Panc1 (cell line): Measurements from ENCODE around the gene LRRC23. TPM values are rescaled to one million over a fixed set of nuclear protein-coding genes. Genes with fewer than 3 reads are reported as not detected.

Experiments used
- ATAC-seq: fragments of 200-7000 bp; cut with Tn5 transposase; 2 replicates; pipeline ENCODE4 v1.9.1; 2020; ENCODE audit warnings: mild to moderate bottlenecking, moderate library complexity
- BruUV-seq: library from RNA; stranded (reverse); fragments of 400-500 nt; replicated peaks from 2 replicates; lab custom pipeline; 2021; lab: Mats Ljungman, UMichigan
- CTCF ChIA-PET: fragments of 300-600 bp; sonication (Branson Sonifier 250); formaldehyde crosslinking; loops from one replicate; lab custom pipeline; 2022; ENCODE audit warnings: antibody characterized with exemption; lab: Charles Lee
- POLR2A ChIA-PET: fragments of 300-600 bp; sonication (Branson Sonifier 250); formaldehyde crosslinking; loops from one replicate; lab custom pipeline; 2022; ENCODE audit warnings: antibody characterized with exemption; lab: Charles Lee
- DNase-seq: peaks from one replicate; pipeline ENCODE4 v3.0.0-alpha.2; 2010; ENCODE audit warnings: low read depth, low spot score
- H3K27ac ChIP-seq: 2 replicates; pipeline ENCODE4 v1.5.1; 2011; ENCODE audit warnings: mild to moderate bottlenecking, low read length, inconsistent platforms
- H3K27me3 ChIP-seq: fragments of 200-500 bp; sonication (Bioruptor generic); 2 replicates; pipeline ENCODE4 v1.6.0; 2014; ENCODE audit warnings: low read length, inconsistent platforms; ENCODE audit not compliant: control insufficient read depth, insufficient read depth
- H3K36me3 ChIP-seq: fragments of 200-500 bp; sonication (Bioruptor generic); 2 replicates; pipeline ENCODE4 v1.5.1; 2014; ENCODE audit warnings: inconsistent platforms, mild to moderate bottlenecking, low read length, moderate library complexity; ENCODE audit not compliant: control insufficient read depth, insufficient read depth
- H3K4me1 ChIP-seq: 2 replicates; pipeline ENCODE4 v1.5.1; 2011; ENCODE audit warnings: inconsistent platforms, mild to moderate bottlenecking, low read length, moderate library complexity; ENCODE audit not compliant: control insufficient read depth, insufficient read depth
- H3K4me3 ChIP-seq, 2 experiments: 2 replicates each; pipeline ENCODE4 v1.5.1; 2011 to 2012; ENCODE audit warnings: low read depth in 2 of 2, low read length in 2 of 2, mild to moderate bottlenecking in 2 of 2, inconsistent platforms in 1 of 2, moderate library complexity in 1 of 2
- H3K9me3 ChIP-seq: fragments of 200-500 bp; sonication (Bioruptor generic); 2 replicates; pipeline ENCODE4 v1.5.1; 2014; ENCODE audit warnings: low read depth, mild to moderate bottlenecking, inconsistent platforms, low read length, moderate library complexity; ENCODE audit not compliant: control insufficient read depth, insufficient read depth
- SIN3A ChIP-seq: IDR thresholded peaks from 2 replicates; pipeline ENCODE4 v1.6.1; 2012; ENCODE audit warnings: low read depth, mild to moderate bottlenecking, low read length, moderate library complexity, borderline replicate concordance; ENCODE audit not compliant: insufficient read depth
- in situ Hi-C: cut with HindIII; loops from 2 replicates; pipeline ENCODE4 v1.10.0; 2016; ENCODE audit warnings: low sequenced_read_pairs, low pct_unique_long_range_greater_than_20kb
- intact Hi-C: fragments of 100-400 bp; cut with micrococcal nuclease; formaldehyde crosslinking; loops from one replicate; pipeline ENCODE4 v1.10.0; 2022; ENCODE audit not compliant: unreplicated experiment
- total RNA-seq: library from RNA; stranded (reverse); gene quantifications from one replicate; pipeline ENCODE4 v1.2.1, GENCODE V29; 2021; ENCODE audit not compliant: unreplicated experiment
- TF ChIP-seq, protein P1 (sequence below): fragments of 450-650 bp; IDR thresholded peaks from 2 replicates; pipeline ENCODE4 v1.5.1; 2017; ENCODE audit warnings: mild to moderate bottlenecking
- TF ChIP-seq, protein P2 (sequence below), 2 experiments: IDR thresholded peaks; 2 replicates each; pipeline ENCODE4 v1.6.1; 2011 to 2012; ENCODE audit warnings: low read depth in 2 of 2, control low read depth in 1 of 2, low read length in 1 of 2, mild to moderate bottlenecking in 1 of 2, moderate library complexity in 1 of 2; ENCODE audit not compliant: insufficient read depth in 1 of 2

LRRC23 gene
- total RNA-seq, 1 experiment from 2014 or later, result 6.5 TPM

- H3K27me3 ChIP-seq, result no peaks in the 10 kb centered on the region
- H3K36me3 ChIP-seq, result no peaks in the 10 kb centered on the region; the same call in 1 of the 2 replicates
- H3K27ac ChIP-seq, result peak overlapping the region; percentile 95
- no peaks in the 10 kb centered on the region for H3K9me3 ChIP-seq
- H3K4me1 ChIP-seq, result peaks cover 41% of the 10 kb centered on the region
- CTCF ChIA-PET, result interaction anchor here (0.6 to 0.7 kb wide), 3 partner anchors 16 to 54 kb away, joined by 3 to 6 read pairs (median 4); no protein-coding TSS in a partner anchor
- BruUV-seq, result no TSS peak
- intact Hi-C loops, result loop anchor here (10.0 kb wide), 1 partner anchor 170 kb away; no protein-coding TSS in a partner anchor
- peak; percentile 75 for DNase-seq
- peak; percentile 55 for ATAC-seq
- POLR2A ChIA-PET, result interaction anchor here (0.6 to 1.7 kb wide), 4 partner anchors 10 to 168 kb away, joined by 4 to 9 read pairs (median 8); no protein-coding TSS in a partner anchor
- no peak for TF ChIP-seq SIN3A
- TF ChIP-seq, protein P1, sequence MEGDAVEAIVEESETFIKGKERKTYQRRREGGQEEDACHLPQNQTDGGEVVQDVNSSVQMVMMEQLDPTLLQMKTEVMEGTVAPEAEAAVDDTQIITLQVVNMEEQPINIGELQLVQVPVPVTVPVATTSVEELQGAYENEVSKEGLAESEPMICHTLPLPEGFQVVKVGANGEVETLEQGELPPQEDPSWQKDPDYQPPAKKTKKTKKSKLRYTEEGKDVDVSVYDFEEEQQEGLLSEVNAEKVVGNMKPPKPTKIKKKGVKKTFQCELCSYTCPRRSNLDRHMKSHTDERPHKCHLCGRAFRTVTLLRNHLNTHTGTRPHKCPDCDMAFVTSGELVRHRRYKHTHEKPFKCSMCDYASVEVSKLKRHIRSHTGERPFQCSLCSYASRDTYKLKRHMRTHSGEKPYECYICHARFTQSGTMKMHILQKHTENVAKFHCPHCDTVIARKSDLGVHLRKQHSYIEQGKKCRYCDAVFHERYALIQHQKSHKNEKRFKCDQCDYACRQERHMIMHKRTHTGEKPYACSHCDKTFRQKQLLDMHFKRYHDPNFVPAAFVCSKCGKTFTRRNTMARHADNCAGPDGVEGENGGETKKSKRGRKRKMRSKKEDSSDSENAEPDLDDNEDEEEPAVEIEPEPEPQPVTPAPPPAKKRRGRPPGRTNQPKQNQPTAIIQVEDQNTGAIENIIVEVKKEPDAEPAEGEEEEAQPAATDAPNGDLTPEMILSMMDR, result peak; percentile 87
- H3K4me3 ChIP-seq, result peak overlapping the region; percentile 64 to 72
- in situ Hi-C loops, result no loop called here
Observed at GRCh38 chr12:6944381-6945186, 40.0 kb downstream of the LRRC23 start.

- intact Hi-C loops, result loop anchor here (10.0 kb wide), 1 partner anchor 169 kb away; no protein-coding TSS in a partner anchor
- ATAC-seq (no peak), DNase-seq (no peak)
- Histone ChIP-seq H3K36me3 (no peaks in the 10 kb centered on the region; the same call in 1 of the 2 replicates), H3K27me3 (no peaks in the 10 kb centered on the region), H3K4me1 (peaks cover 38% of the 10 kb centered on the region), H3K9me3 (no peaks in the 10 kb centered on the region), H3K4me3 (peak overlapping the region; percentile 64 to 72), H3K27ac (peak overlapping the region; percentile 95)
- TF ChIP-seq, protein P2, sequence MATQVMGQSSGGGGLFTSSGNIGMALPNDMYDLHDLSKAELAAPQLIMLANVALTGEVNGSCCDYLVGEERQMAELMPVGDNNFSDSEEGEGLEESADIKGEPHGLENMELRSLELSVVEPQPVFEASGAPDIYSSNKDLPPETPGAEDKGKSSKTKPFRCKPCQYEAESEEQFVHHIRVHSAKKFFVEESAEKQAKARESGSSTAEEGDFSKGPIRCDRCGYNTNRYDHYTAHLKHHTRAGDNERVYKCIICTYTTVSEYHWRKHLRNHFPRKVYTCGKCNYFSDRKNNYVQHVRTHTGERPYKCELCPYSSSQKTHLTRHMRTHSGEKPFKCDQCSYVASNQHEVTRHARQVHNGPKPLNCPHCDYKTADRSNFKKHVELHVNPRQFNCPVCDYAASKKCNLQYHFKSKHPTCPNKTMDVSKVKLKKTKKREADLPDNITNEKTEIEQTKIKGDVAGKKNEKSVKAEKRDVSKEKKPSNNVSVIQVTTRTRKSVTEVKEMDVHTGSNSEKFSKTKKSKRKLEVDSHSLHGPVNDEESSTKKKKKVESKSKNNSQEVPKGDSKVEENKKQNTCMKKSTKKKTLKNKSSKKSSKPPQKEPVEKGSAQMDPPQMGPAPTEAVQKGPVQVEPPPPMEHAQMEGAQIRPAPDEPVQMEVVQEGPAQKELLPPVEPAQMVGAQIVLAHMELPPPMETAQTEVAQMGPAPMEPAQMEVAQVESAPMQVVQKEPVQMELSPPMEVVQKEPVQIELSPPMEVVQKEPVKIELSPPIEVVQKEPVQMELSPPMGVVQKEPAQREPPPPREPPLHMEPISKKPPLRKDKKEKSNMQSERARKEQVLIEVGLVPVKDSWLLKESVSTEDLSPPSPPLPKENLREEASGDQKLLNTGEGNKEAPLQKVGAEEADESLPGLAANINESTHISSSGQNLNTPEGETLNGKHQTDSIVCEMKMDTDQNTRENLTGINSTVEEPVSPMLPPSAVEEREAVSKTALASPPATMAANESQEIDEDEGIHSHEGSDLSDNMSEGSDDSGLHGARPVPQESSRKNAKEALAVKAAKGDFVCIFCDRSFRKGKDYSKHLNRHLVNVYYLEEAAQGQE (IDR thresholded peaks at IDR 0.05; ENCODE audit: insufficient read depth in 1 of 2, low read depth in 2 of 2, low read length in 1 of 2), result no peak
- POLR2A ChIA-PET, result no interaction called here
- CTCF ChIA-PET, result no interaction called here
- no TSS peak for BruUV-seq
- in situ Hi-C loops, result no loop called here
Observed at GRCh38 chr12:6945613-6946012, 41.0 kb downstream of the LRRC23 start.
